HUES6 (cell line): ENCODE measurements around the gene MAML3.

ENCODE experiments used
- H3K27ac ChIP-seq: 2 replicates; pipeline ENCODE4 v1.7.0; 2013; ENCODE audit warnings: low read depth, mild to moderate bottlenecking, low read length, inconsistent platforms
- H3K27me3 ChIP-seq: 2 replicates; pipeline ENCODE4 v1.6.1; 2013; ENCODE audit warnings: low read length; ENCODE audit not compliant: control insufficient read depth, insufficient read depth
- H3K36me3 ChIP-seq: 2 replicates; pipeline ENCODE4 v1.6.1; 2013; ENCODE audit warnings: low read length; ENCODE audit not compliant: control insufficient read depth, insufficient read depth
- H3K4me1 ChIP-seq: 2 replicates; pipeline ENCODE4 v1.6.1; 2013; ENCODE audit warnings: low read length; ENCODE audit not compliant: control insufficient read depth, insufficient read depth
- H3K4me3 ChIP-seq: 2 replicates; pipeline ENCODE4 v1.5.1; 2013; ENCODE audit warnings: low read depth, low read length
- H3K9ac ChIP-seq: one replicate; pipeline ENCODE4 v1.6.1; 2013; ENCODE audit warnings: mild to moderate bottlenecking, low read length
- H3K9me3 ChIP-seq: 2 replicates; pipeline ENCODE4 v1.6.1; 2013; ENCODE audit warnings: low read depth, low read length; ENCODE audit not compliant: control insufficient read depth, insufficient read depth

The MAML3 gene

DNA sequence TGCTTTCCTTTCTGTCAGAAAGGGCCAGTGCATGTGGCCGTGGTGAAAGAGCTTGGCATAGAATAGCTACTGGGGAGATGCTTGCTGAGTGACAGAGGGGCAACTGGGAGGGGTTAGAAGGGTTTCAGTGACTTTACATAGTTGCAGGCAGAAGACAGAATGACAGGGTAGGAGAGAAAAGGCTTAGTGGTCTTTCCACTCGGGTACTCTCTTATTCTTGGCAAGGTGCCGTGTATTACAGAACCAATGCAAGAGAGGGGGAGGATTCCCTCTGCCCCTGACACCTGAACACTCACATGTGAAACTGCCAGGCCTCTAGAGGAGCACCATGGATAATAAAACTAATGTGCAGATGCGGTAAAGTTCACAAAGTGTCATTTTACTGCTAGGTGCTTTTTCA, 260.2 kb downstream of the MAML3 start:
- no peaks in the 10 kb centered on the region for H3K27me3 ChIP-seq
- H3K9me3 ChIP-seq: no peaks in the 10 kb centered on the region

DNA sequence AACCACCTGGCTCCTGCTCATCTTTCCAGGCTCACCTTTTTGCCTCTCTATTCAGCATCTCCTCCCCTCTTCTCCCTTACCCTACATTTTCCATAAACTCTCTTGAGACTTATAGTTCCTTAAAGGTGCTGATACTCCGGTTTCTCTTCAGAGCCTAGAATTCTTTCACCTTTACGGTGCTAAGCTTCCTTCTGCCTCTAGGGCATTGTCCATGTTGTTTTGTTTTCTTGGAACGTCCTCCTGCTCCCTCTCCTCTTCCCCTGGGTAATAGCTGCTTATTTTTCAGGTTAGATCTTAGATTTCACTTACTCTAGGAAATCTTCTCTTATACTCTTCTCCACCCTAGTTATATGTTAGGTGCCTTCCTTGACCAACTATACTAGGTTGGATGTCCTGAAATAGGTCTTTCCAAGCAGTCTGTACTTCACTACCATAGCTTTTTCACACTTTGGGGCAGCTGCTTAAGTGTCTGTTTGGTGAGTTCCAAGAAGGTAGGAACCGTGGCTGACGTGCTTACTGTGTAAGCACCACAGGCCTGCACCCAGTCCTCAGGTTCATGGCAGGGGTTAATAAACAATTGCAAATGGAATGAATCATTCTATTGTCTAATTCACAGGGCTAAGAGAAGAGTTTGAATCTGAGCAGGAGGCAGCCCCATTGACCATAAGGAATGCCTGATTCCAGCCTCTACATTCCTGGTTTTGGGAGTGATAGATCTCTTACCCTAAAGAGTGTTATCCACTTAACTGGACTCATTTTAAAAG, 260.8 kb downstream of the MAML3 start:
- Histone ChIP-seq H3K4me3 (no peak overlapping the region), H3K36me3 (no peaks in the 10 kb centered on the region), H3K4me1 (peaks cover 11% of the 10 kb centered on the region), H3K27me3 (no peaks in the 10 kb centered on the region), H3K9ac (no peak overlapping the region), H3K27ac (no peak overlapping the region), H3K9me3 (no peaks in the 10 kb centered on the region)

More for the DNA sequence above, 260.2 kb downstream of the MAML3 start:
- Histone ChIP-seq H3K36me3 (no peaks in the 10 kb centered on the region), H3K9ac (no peak overlapping the region), H3K4me3 (no peak overlapping the region), H3K4me1 (peaks cover 6% of the 10 kb centered on the region; the same call in 1 of the 2 replicates), H3K27ac (no peak overlapping the region)

DNA sequence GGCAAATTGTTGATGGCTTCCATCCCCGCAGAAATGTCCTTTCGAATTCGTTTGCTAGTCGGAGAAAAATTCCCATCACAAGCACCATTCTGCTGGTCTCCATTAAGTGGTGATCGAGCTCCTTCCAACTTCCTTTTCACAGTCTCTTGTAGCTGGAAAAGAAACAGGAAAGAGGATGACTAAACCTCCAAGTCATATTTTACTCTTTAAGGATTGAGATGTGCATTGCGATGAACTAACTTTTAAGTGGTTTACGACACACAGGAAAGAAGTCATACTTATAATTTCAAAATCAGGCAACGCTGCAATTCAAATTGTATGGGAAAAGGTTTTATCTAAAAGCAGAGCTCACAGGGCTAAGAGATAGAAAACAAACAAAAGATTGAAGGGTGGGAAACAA, 263.2 kb downstream of the MAML3 start:
- H3K27ac ChIP-seq: no peak overlapping the region
- H3K9ac ChIP-seq: no peak overlapping the region
- no peaks in the 10 kb centered on the region for H3K27me3 ChIP-seq
- no peak overlapping the region for H3K4me3 ChIP-seq
- no peaks in the 10 kb centered on the region for H3K36me3 ChIP-seq
- H3K4me1 ChIP-seq: peaks cover 21% of the 10 kb centered on the region
- H3K9me3 ChIP-seq: no peaks in the 10 kb centered on the region

DNA sequence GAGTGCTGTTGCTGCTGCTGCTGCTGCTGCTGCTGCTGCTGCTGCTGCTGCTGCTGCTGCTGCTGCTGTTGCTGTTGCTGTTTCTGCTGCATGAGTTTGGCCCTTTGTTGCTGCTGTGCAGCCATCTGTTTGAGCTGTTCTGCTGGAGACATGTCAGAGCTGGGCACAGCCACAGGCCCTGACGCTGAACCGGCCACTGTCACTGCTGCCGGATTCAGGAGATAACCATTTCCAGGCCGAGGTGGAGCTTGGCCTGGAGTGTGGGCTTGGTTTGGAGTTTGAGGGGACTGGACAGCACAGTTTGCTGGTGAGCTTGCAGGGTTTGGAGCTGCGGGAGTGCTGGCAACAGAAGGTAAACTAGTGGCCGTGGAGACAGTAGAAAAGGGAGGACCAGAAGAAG, 264.1 kb downstream of the MAML3 start:
- peaks cover 21% of the 10 kb centered on the region for H3K4me1 ChIP-seq

DNA sequence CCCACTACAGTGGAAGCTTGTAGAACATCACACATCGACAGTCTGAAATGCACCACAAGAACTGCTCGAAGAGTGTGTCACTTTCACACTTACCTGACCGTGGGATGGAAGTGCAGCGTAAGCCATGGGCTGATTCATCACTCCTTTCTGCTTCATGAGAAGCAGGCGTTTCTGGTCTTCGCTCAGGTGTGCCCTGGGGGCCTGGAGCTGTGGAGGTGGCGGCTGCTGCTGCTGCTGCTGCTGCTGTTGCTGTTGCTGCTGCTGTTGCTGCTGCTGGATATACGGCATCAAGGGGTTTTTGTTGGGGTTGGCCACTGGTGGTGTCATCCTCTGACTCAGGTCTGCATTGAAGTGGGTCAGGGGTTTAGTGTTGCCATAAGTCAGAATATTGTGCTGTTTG, 264.7 kb downstream of the MAML3 start:
- H3K27ac ChIP-seq: no peak overlapping the region

More for the DNA sequence above, 264.1 kb downstream of the MAML3 start:
- Histone ChIP-seq H3K27me3 (no peaks in the 10 kb centered on the region), H3K27ac (no peak overlapping the region), H3K36me3 (no peaks in the 10 kb centered on the region), H3K9ac (no peak overlapping the region), H3K4me3 (no peak overlapping the region), H3K9me3 (no peaks in the 10 kb centered on the region)

DNA sequence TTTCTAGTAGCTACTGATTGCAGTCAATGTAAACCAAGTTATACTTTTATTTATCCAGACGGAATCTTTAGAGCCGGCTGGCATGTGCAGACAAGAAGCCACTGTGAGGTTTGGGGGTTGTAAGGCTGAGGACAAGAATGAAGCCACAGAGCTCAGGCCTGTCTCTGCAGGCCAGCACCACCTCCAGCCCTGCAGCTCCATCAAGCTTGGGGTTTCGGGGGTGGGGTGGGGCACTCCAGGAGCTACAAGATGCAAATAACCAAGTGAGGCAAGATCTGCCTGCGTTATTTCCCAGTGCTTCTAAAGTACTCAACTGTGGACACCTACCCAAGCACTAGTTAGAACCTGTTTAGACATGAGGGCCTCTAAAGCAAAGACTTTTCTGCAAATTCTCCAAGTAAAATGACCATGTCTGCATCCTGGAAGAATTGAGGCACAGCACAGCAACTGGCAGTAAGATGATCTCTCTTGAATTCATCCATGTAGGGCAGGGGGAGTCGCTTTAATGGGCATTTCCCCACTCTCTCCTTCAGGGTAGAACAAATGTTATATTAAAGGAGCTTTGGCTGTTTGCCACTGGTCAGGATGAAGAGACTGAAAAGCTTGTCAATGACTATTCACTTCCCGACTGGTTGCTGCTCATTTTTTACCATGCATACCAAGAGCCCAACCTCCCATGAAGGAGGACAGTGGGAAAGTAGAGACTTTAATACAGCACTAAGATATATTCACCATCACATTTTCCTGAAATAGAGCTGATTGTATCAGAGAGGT, 265.8 kb downstream of the MAML3 start:
- Histone ChIP-seq H3K4me1 (peaks cover 16% of the 10 kb centered on the region), H3K27me3 (no peaks in the 10 kb centered on the region), H3K36me3 (no peaks in the 10 kb centered on the region), H3K9me3 (no peaks in the 10 kb centered on the region), H3K27ac (no peak overlapping the region), H3K9ac (no peak overlapping the region), H3K4me3 (no peak overlapping the region)

More for the DNA sequence above, 264.7 kb downstream of the MAML3 start:
- Histone ChIP-seq H3K9me3 (no peaks in the 10 kb centered on the region), H3K4me3 (no peak overlapping the region), H3K4me1 (peaks cover 21% of the 10 kb centered on the region), H3K27me3 (no peaks in the 10 kb centered on the region), H3K36me3 (no peaks in the 10 kb centered on the region), H3K9ac (no peak overlapping the region)

DNA sequence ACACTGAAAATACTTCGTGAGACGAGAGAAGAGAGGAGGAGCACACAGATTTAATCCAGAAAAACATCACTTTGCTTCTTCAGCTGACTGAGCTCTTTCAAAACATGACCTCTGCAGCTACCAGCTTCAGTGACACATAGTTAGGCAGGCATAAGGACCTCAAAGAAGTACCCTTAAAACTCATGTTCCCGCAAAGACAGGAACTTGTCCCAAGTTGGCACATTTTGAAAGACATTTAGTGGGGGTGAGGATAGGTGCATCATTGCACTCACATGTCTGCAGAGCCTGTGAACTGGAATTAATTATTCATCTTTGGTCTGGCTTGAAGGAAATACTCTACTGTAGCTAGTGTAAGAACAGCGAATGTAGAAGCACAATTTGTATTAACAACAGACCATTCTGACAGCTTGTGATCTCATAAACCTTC, 266.6 kb downstream of the MAML3 start:
- Histone ChIP-seq H3K4me3 (no peak overlapping the region), H3K27ac (no peak overlapping the region), H3K27me3 (no peaks in the 10 kb centered on the region), H3K9me3 (no peaks in the 10 kb centered on the region), H3K36me3 (no peaks in the 10 kb centered on the region), H3K9ac (no peak overlapping the region), H3K4me1 (peaks cover 15% of the 10 kb centered on the region)

DNA sequence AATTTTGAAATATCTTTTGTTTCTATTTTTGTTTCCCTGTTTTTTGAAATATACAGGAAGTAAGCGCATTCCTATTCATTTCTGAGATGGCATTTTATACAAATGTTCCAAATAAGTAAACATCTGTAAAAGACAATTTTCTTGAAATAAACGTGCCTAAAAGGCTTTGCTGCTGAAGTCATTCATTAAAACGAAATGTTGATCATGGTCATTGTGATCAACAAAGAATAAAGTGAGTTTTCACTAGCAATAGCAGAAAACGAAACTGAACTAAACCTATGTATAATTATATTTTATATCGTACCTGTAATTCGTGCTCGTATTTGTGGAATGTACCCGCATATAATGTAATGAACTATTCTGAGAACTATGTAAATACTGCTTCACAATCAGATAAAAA, 267.2 kb downstream of the MAML3 start:
- Histone ChIP-seq H3K9ac (no peak overlapping the region), H3K27ac (no peak overlapping the region), H3K9me3 (no peaks in the 10 kb centered on the region), H3K27me3 (no peaks in the 10 kb centered on the region), H3K4me3 (no peak overlapping the region), H3K4me1 (peaks cover 15% of the 10 kb centered on the region), H3K36me3 (no peaks in the 10 kb centered on the region)

DNA sequence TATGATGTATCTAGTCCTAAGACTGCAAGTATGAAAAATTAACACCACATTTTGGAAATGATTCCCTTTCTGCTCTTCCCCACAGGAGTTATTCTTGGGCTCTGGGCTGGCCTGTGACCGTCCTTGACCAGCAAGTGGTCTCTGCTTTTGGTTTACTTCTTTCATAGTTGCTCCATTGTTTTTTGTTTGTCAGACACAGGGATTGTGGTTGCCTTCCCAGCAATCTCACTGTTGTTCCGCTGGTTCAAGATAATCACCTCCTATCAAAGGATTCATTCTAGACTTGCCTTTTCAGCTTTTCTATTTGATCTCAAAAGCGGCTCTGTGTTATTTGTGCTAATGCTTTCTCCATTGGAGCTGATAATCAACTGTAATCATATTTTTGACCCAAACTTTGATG, 269.5 kb downstream of the MAML3 start:
- no peaks in the 10 kb centered on the region for H3K27me3 ChIP-seq
- no peak overlapping the region for H3K9ac ChIP-seq
- H3K4me1 ChIP-seq: peaks cover 15% of the 10 kb centered on the region
- no peak overlapping the region for H3K27ac ChIP-seq
- no peaks in the 10 kb centered on the region for H3K36me3 ChIP-seq
- H3K9me3 ChIP-seq: no peaks in the 10 kb centered on the region
- H3K4me3 ChIP-seq: no peak overlapping the region

DNA sequence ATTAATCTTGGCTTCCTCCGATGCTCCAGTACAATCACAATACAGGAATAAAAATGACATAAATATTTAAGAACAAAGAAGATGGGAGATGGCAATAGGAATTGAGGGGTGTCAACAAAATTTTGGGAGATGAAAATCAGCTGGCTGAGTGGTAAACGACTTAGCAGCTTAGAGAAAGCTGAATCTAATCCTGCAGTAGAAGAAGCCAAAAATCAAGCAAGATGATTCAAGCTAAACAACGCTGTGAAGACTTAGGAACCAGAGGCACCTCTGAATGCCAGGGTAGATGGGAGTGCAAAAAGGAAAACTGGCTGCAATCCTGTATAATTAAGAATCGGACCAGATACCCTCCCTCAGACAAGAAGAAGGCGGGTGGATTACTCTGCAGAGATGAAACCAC, 273.1 kb downstream of the MAML3 start:
- Histone ChIP-seq H3K4me3 (no peak overlapping the region), H3K9me3 (no peaks in the 10 kb centered on the region), H3K4me1 (peaks cover 16% of the 10 kb centered on the region), H3K27me3 (no peaks in the 10 kb centered on the region), H3K36me3 (no peaks in the 10 kb centered on the region), H3K9ac (no peak overlapping the region), H3K27ac (no peak overlapping the region)

DNA sequence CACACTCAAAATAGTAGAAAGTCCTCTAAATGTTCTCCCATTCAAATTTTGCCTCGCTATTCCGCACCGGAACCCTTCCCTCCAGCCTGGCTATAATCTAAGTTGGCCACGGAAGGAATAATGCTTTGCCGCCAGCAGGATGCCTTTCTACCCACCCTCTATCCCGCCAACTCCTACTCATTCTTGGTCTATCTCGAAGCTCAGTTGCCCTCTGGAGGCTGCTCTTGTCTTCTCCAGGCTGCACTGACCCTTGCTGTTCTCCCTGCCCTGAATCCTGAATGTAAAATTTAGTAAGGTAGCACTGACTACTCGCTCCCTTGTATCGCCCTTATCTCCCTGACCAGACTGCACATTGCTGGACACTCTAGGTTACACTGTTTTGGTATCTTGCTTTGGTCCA, 275.9 kb downstream of the MAML3 start:
- Histone ChIP-seq H3K9ac (no peak overlapping the region), H3K9me3 (peaks cover 8% of the 10 kb centered on the region), H3K4me3 (no peak overlapping the region), H3K4me1 (peaks cover 25% of the 10 kb centered on the region), H3K27ac (no peak overlapping the region), H3K27me3 (no peaks in the 10 kb centered on the region), H3K36me3 (0 out of 2 replicates have a peak, but pooled peaks cover 2% of the 10 kb centered on the region)
